Measurements from ENCODE around the gene HCFC1R1. TPM values are rescaled to one million over a fixed set of nuclear protein-coding genes. Genes with fewer than 3 reads are reported as not detected.

HCFC1R1 gene
- total RNA-seq, 1 donor from 2014 or later, result 1.6 TPM

DNA sequence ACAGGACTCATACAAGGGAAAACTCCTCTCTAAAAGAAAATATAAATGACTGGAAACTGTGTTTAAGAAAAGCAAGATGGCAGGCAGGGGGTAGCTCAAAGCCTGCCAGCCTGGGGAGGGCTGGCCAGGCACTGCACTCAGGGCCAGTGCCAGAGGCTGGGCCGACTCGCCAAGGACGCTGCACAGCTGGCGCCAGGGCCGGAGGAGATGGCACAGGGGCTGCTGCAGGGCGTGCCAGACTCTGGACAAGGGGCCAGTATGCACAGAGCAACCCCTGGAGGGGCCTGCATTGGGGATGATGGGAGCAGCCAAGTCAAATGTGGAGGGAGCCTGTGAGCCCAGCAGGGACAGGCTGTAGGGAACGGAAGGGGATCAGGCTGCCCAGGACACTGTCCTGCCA, 47.5 kb downstream of the HCFC1R1 start:
- H3K4me1 ChIP-seq, result peaks cover 11% of the 10 kb centered on the region
- TF ChIP-seq, protein P1, sequence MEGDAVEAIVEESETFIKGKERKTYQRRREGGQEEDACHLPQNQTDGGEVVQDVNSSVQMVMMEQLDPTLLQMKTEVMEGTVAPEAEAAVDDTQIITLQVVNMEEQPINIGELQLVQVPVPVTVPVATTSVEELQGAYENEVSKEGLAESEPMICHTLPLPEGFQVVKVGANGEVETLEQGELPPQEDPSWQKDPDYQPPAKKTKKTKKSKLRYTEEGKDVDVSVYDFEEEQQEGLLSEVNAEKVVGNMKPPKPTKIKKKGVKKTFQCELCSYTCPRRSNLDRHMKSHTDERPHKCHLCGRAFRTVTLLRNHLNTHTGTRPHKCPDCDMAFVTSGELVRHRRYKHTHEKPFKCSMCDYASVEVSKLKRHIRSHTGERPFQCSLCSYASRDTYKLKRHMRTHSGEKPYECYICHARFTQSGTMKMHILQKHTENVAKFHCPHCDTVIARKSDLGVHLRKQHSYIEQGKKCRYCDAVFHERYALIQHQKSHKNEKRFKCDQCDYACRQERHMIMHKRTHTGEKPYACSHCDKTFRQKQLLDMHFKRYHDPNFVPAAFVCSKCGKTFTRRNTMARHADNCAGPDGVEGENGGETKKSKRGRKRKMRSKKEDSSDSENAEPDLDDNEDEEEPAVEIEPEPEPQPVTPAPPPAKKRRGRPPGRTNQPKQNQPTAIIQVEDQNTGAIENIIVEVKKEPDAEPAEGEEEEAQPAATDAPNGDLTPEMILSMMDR (IDR thresholded peaks at IDR 0.05), result no peak
- TF ChIP-seq EZH2phosphoT487 (IDR thresholded peaks at IDR 0.05) (no peak), EZH2 (IDR thresholded peaks at IDR 0.05) (no peak)

GRCh38 chr16:2975161-2975795, 48.5 kb downstream of the HCFC1R1 start:
- Mint-ChIP-seq H3K4me1 (peaks cover 18% of the 10 kb centered on the region), H3K4me3 (no peak overlapping the region), H3K36me3 (peaks cover 8% of the 10 kb centered on the region), H3K27me3 (ENCODE audit: insufficient read depth, low read depth) (peaks cover 10% of the 10 kb centered on the region), H3K27ac (no peak overlapping the region), H3K9me3 (no peaks in the 10 kb centered on the region)
- Histone ChIP-seq H3K4me1 (peaks cover 7% of the 10 kb centered on the region), H3K9me3 (ENCODE audit: low read depth) (no peaks in the 10 kb centered on the region), H3K36me3 (no peaks in the 10 kb centered on the region), H3K27me3 (no peaks in the 10 kb centered on the region), H2AFZ (replicated peaks) (no peak overlapping the region), H4K20me1 (ENCODE audit: low read depth) (peaks cover 52% of the 10 kb centered on the region), H3K4me2 (no peak overlapping the region), H3K79me2 (ENCODE audit: low read depth) (peaks cover 16% of the 10 kb centered on the region), H3K4me3 (no peak overlapping the region), H3F3A (ENCODE audit: low read depth) (peaks cover 8% of the 10 kb centered on the region), H3K27ac (no peak overlapping the region), H3K9ac (no peak overlapping the region)
- TF ChIP-seq, protein P1 (IDR thresholded peaks at IDR 0.05), result no peak
- DNase-seq (ENCODE audit: low spot score), result no peak

More for the DNA sequence above, 47.5 kb downstream of the HCFC1R1 start:
- H3K27me3 Mint-ChIP-seq (ENCODE audit: insufficient read depth, low read depth), result peaks cover 6% of the 10 kb centered on the region
- H3K27ac Mint-ChIP-seq, result no peak overlapping the region
- H3K79me2 ChIP-seq (ENCODE audit: low read depth), result peaks cover 16% of the 10 kb centered on the region
- peaks cover 8% of the 10 kb centered on the region for H3F3A ChIP-seq (ENCODE audit: low read depth)
- H4K20me1 ChIP-seq (ENCODE audit: low read depth), result peaks cover 43% of the 10 kb centered on the region
- no peak overlapping the region for H3K4me2 ChIP-seq
- H3K27me3 ChIP-seq, result no peaks in the 10 kb centered on the region
- no peaks in the 10 kb centered on the region for H3K9me3 ChIP-seq (ENCODE audit: low read depth)
- H2AFZ ChIP-seq (replicated peaks), result no peak overlapping the region
- peaks cover 8% of the 10 kb centered on the region for H3K36me3 Mint-ChIP-seq
- H3K9me3 Mint-ChIP-seq, result no peaks in the 10 kb centered on the region
- no peak overlapping the region for H3K27ac ChIP-seq
- no peak overlapping the region for H3K9ac ChIP-seq
- no peak overlapping the region for H3K4me3 ChIP-seq
- no peak for DNase-seq (ENCODE audit: low spot score)
- H3K4me1 Mint-ChIP-seq, result peaks cover 15% of the 10 kb centered on the region
- H3K4me3 Mint-ChIP-seq, result no peak overlapping the region
- H3K36me3 ChIP-seq, result no peaks in the 10 kb centered on the region

- no peak overlapping the region for H2AFZ ChIP-seq (replicated peaks)
- H3K9ac ChIP-seq, result no peak overlapping the region
- H3K9me3 Mint-ChIP-seq, result no peaks in the 10 kb centered on the region
- H3F3A ChIP-seq (ENCODE audit: low read depth), result peaks cover 15% of the 10 kb centered on the region
- H3K4me1 ChIP-seq, result peaks cover 7% of the 10 kb centered on the region
- H3K27ac Mint-ChIP-seq, result no peak overlapping the region
- no peaks in the 10 kb centered on the region for H3K27me3 ChIP-seq
- peaks cover 10% of the 10 kb centered on the region for H3K27me3 Mint-ChIP-seq (ENCODE audit: insufficient read depth, low read depth)
- H4K20me1 ChIP-seq (ENCODE audit: low read depth), result peaks cover 55% of the 10 kb centered on the region
- H3K36me3 ChIP-seq, result no peaks in the 10 kb centered on the region
- H3K79me2 ChIP-seq (ENCODE audit: low read depth), result peaks cover 9% of the 10 kb centered on the region
- H3K4me3 Mint-ChIP-seq, result no peak overlapping the region
- TF ChIP-seq EZH2 (IDR thresholded peaks at IDR 0.05) (no peak), EZH2phosphoT487 (IDR thresholded peaks at IDR 0.05) (no peak)
- TF ChIP-seq, protein P1 (IDR thresholded peaks at IDR 0.05), result no peak
- no peaks in the 10 kb centered on the region for H3K9me3 ChIP-seq (ENCODE audit: low read depth)
- H3K4me2 ChIP-seq, result no peak overlapping the region
- H3K36me3 Mint-ChIP-seq, result peaks cover 8% of the 10 kb centered on the region
- DNase-seq (ENCODE audit: low spot score), result no peak
- H3K27ac ChIP-seq, result no peak overlapping the region
- peaks cover 18% of the 10 kb centered on the region for H3K4me1 Mint-ChIP-seq
- H3K4me3 ChIP-seq, result no peak overlapping the region
These were observed 49.3 kb downstream of the HCFC1R1 start for GRCh38 chr16:2974319-2975056.
